GM19395 (cell line): ENCODE measurements around the gene FAM171A2.
"Not testable (repeated sequence)": the region's sequence is repeated elsewhere in the genome, so short reads cannot be mapped to it uniquely, and the experiment has no call there.

Experiments used
- ATAC-seq: cut with Tn5 transposase; IDR thresholded peaks from one replicate; pipeline ENCODE4 v1.9.1; 2021; ENCODE audit warnings: mild to moderate bottlenecking, moderate library complexity; ENCODE audit not compliant: unreplicated experiment

The FAM171A2 gene

GRCh38 chr17:44384281-44384822, 20.7 kb upstream of the FAM171A2 start:
- no peak for ATAC-seq

GRCh38 chr17:44383861-44384260, 20.2 kb upstream of the FAM171A2 start:
- ATAC-seq, result no peak

GRCh38 chr17:44383363-44383762, 19.7 kb upstream of the FAM171A2 start:
- no peak for ATAC-seq

GRCh38 chr17:44382917-44383316, 19.3 kb upstream of the FAM171A2 start:
- no peak for ATAC-seq

- ATAC-seq, result no peak
Observed at GRCh38 chr17:44381810-44382305, 18.2 kb upstream of the FAM171A2 start.

- ATAC-seq, result no peak
Observed at GRCh38 chr17:44380767-44381166, 17.1 kb upstream of the FAM171A2 start.

- ATAC-seq, result no peak
Observed at GRCh38 chr17:44379887-44380286, 16.2 kb upstream of the FAM171A2 start.

- ATAC-seq, result no peak
Observed at GRCh38 chr17:44378171-44378705, 14.6 kb upstream of the FAM171A2 start.

GRCh38 chr17:44376779-44377178, 13.1 kb upstream of the FAM171A2 start:
- ATAC-seq, result no peak

- ATAC-seq, result no peak
Observed at GRCh38 chr17:44376124-44376523, 12.5 kb upstream of the FAM171A2 start.

GRCh38 chr17:44375196-44376017, 11.8 kb upstream of the FAM171A2 start:
- no peak for ATAC-seq

GRCh38 chr17:44374306-44375195, 10.9 kb upstream of the FAM171A2 start:
- no peak for ATAC-seq

- ATAC-seq, result no peak
Observed at GRCh38 chr17:44372036-44372435, 8.4 kb upstream of the FAM171A2 start.

GRCh38 chr17:44369414-44370023, 5.9 kb upstream of the FAM171A2 start:
- not testable (repeated sequence) for ATAC-seq

GRCh38 chr17:44368391-44369243, 5.0 kb upstream of the FAM171A2 start:
- ATAC-seq, result not testable (repeated sequence)

- ATAC-seq, result no peak
Observed at GRCh38 chr17:44367231-44367979, 3.8 kb upstream of the FAM171A2 start.

GRCh38 chr17:44365051-44365450, 1.4 kb upstream of the FAM171A2 start:
- ATAC-seq, result not testable (repeated sequence)

GRCh38 chr17:44362949-44363612, 572 bp downstream of the FAM171A2 start:
- no peak for ATAC-seq
